Measurements from ENCODE around the gene HOMER3.

GRCh38 chr19:18940769-18941627 lies at the start of gene HOMER3:
- TF ChIP-seq ARNTL (CRISPR knock-in tag; IDR thresholded peaks at IDR 0.05; ENCODE audit: borderline replicate concordance, low read depth), result no peak
- TF ChIP-seq ESRRG (CRISPR knock-in tag; IDR thresholded peaks at IDR 0.05), result no peak
- TF ChIP-seq TSHZ2 (CRISPR knock-in tag; IDR thresholded peaks at IDR 0.05), result no peak
- TF ChIP-seq CREB5 (CRISPR knock-in tag; IDR thresholded peaks at IDR 0.05; ENCODE audit: low read depth), result no peak
- TF ChIP-seq ZFP30 (CRISPR knock-in tag; IDR thresholded peaks at IDR 0.05), result no peak
- no peak for TF ChIP-seq CSDC2 (CRISPR knock-in tag; IDR thresholded peaks at IDR 0.05)

Data from SK-N-SH treated with all-trans-retinoic acid at 6 μM for 48 hours (cell line).